Upper lobe of left lung (tissue), 6 donors: ENCODE results near the gene WNT11. TPM values are rescaled to one million over a fixed set of nuclear protein-coding genes. Genes with fewer than 3 reads are reported as not detected.

Experiments
- ATAC-seq, 2 donors: fragments of 200-7000 bp; cut with Tn5 transposase; one replicate each; pipeline ENCODE4 v1.9.1; 2022; ENCODE audit warnings: mild to moderate bottlenecking in 2 of 2, moderate library complexity in 2 of 2; ENCODE audit not compliant: low FRiP score in 2 of 2
- DNase-seq, 2 donors: peaks; one replicate each; pipeline ENCODE4 v3.0.0-alpha.2; 2019 to 2020
- H3K27ac ChIP-seq, 4 donors: fragments of 200-600 bp; sonication (generic); one replicate each; pipeline ENCODE4 v1.5.1; 2016 to 2019
- H3K27me3 ChIP-seq, 4 donors: fragments of 200-600 bp; sonication (generic); one replicate each; pipeline ENCODE4 v1.5.1; 2017 to 2019
- H3K36me3 ChIP-seq, 4 donors: fragments of 200-600 bp; sonication (generic); one replicate each; pipeline ENCODE4 v1.5.1; 2016 to 2019
- H3K4me1 ChIP-seq, 4 donors: fragments of 200-600 bp; sonication (generic); one replicate each; pipeline ENCODE4 v1.5.1; 2018 to 2019
- H3K4me3 ChIP-seq, 4 donors: fragments of 200-600 bp; sonication (generic); one replicate each; pipeline ENCODE4 v1.5.1; 2017 to 2019; ENCODE audit warnings: mild to moderate bottlenecking in 2 of 4, moderate library complexity in 1 of 4
- H3K9me3 ChIP-seq, 4 donors: fragments of 200-600 bp; sonication (generic); one replicate each; pipeline ENCODE4 v1.5.1; 2018 to 2019
- CTCF ChIP-seq, 6 experiments: fragments of 450-650 bp in 4 of 6; fragments of 200-600 bp in 2 of 6; sonication (generic) in 2 of 6; IDR thresholded peaks; one replicate each; pipeline ENCODE4 v1.5.1; 2016 to 2019; ENCODE audit warnings: antibody characterized with exemption in 6 of 6
- EP300 ChIP-seq, 4 donors: sonication (generic); formaldehyde crosslinking; IDR thresholded peaks; one replicate each; pipeline ENCODE4 v1.5.1; 2017; ENCODE audit warnings: antibody characterized with exemption in 4 of 4, control low read depth in 2 of 4
- POLR2A ChIP-seq, 4 donors: fragments of 450-650 bp; IDR thresholded peaks; one replicate each; pipeline ENCODE4 v1.5.1; 2016 to 2017; ENCODE audit warnings: antibody characterized with exemption in 4 of 4, mild to moderate bottlenecking in 2 of 4
- POLR2AphosphoS5 ChIP-seq, 2 donors: sonication (generic); formaldehyde crosslinking; IDR thresholded peaks; one replicate each; pipeline ENCODE4 v1.5.1; 2017; ENCODE audit warnings: antibody characterized with exemption in 2 of 2
- WGBS, 2 donors: methylation state at CpG; one replicate each; pipeline ENCODE4 v1.1.5; 2017 to 2018; 5-methylcytosine and 5-hydroxymethylcytosine counted together
- total RNA-seq, 6 donors: library from RNA; depleted of rRNA in 4 of 6; stranded (reverse); fragments of >200 nt in 4 of 6; gene quantifications; one replicate each; pipeline versions ENCODE4 v1.1.0 to v1.2.1, GENCODE V29; 2016 to 2021
- donor health status: DM: no; HTN: no; CAD: no; lungs with moderate emphysema.
- donor health status: DM: no; HTN: yes; CAD: no; lungs with severe emphysema.

Gene WNT11
- total RNA-seq, 6 donors from 2014 or later = 1.7 to 12.9 (median 4.1) TPM

GRCh38 chr11:76209973-76210930 lies 4.0 kb upstream of the WNT11 start:
- WGBS, 2 donors = 1 to 2% methylated on average over 18 to 31 of the region's 111 CpGs
- Histone ChIP-seq H3K9me3 (no peaks in the 10 kb centered on the region), H3K27ac (peak overlapping the region in 2 of 4 donors; percentile 35 to 63), H3K27me3 (peaks cover 0 to 39% (median 18%) of the 10 kb centered on the region in 4 donors), H3K4me1 (peaks cover 51 to 60% (median 59%) of the 10 kb centered on the region in 4 donors), H3K4me3 (peak overlapping the region; percentile 34 to 60 (median 50)), H3K36me3 (no peaks in the 10 kb centered on the region)
- peak; percentile 51 to 92 for DNase-seq
- TF ChIP-seq POLR2AphosphoS5 (IDR thresholded peaks at IDR 0.05) = peak in 1 of 2 donors; percentile 59
- TF ChIP-seq CTCF (IDR thresholded peaks at IDR 0.05) = no peak
- peak in 2 of 4 donors; percentile 26 to 44 for TF ChIP-seq POLR2A (IDR thresholded peaks at IDR 0.05)
- no peak for TF ChIP-seq EP300 (IDR thresholded peaks at IDR 0.05)
- peak in 1 of 2 donors; percentile 60 for ATAC-seq

- Histone ChIP-seq H3K4me3 (peak overlapping the region; percentile 43 to 60 (median 50)), H3K9me3 (no peaks in the 10 kb centered on the region), H3K4me1 (peaks cover 51 to 60% (median 59%) of the 10 kb centered on the region in 4 donors), H3K36me3 (no peaks in the 10 kb centered on the region), H3K27me3 (peaks cover 0 to 41% (median 18%) of the 10 kb centered on the region in 4 donors), H3K27ac (peak overlapping the region in 2 of 4 donors; percentile 18 to 38)
- TF ChIP-seq EP300 (IDR thresholded peaks at IDR 0.05) (no peak), POLR2A (IDR thresholded peaks at IDR 0.05) (no peak), POLR2AphosphoS5 (IDR thresholded peaks at IDR 0.05) (no peak), CTCF (IDR thresholded peaks at IDR 0.05) (no peak)
- ATAC-seq (no peak), DNase-seq (peak in 1 of 2 donors; percentile 91)
- WGBS, 2 donors = 0 to 2% methylated on average over 2 to 40 of the region's 61 CpGs
Observed at GRCh38 chr11:76209375-76209972, 3.2 kb upstream of the WNT11 start.

GRCh38 chr11:76208438-76209374 lies 2.4 kb upstream of the WNT11 start:
- WGBS, 2 donors = 0% methylated on average over 7 to 20 of the region's 79 CpGs
- Histone ChIP-seq H3K27ac (peak overlapping the region in 2 of 4 donors; percentile 18 to 38), H3K9me3 (no peaks in the 10 kb centered on the region), H3K36me3 (no peaks in the 10 kb centered on the region), H3K4me1 (peaks cover 51 to 60% (median 59%) of the 10 kb centered on the region in 4 donors), H3K4me3 (peak overlapping the region; percentile 43 to 60 (median 50)), H3K27me3 (peaks cover 0 to 41% (median 18%) of the 10 kb centered on the region in 4 donors)
- TF ChIP-seq EP300 (IDR thresholded peaks at IDR 0.05) (no peak), CTCF (IDR thresholded peaks at IDR 0.05) (peak; percentile 75 to 94 (median 88)), POLR2AphosphoS5 (IDR thresholded peaks at IDR 0.05) (no peak), POLR2A (IDR thresholded peaks at IDR 0.05) (no peak)
- peak; percentile 77 to 95 for DNase-seq
- peak; percentile 71 for ATAC-seq

GRCh38 chr11:76207642-76208401 lies 1.5 kb upstream of the WNT11 start:
- TF ChIP-seq CTCF (IDR thresholded peaks at IDR 0.05) = peak; percentile 92 to 98 (median 96)
- TF ChIP-seq POLR2A (IDR thresholded peaks at IDR 0.05) = no peak
- TF ChIP-seq POLR2AphosphoS5 (IDR thresholded peaks at IDR 0.05) = no peak
- H3K9me3 ChIP-seq = no peaks in the 10 kb centered on the region
- H3K27me3 ChIP-seq = peaks cover 0 to 41% (median 18%) of the 10 kb centered on the region in 4 donors
- peak overlapping the region in 1 of 4 donors; percentile 17 for H3K27ac ChIP-seq
- 2 to 3% methylated on average over 23 to 54 of the region's 55 CpGs for WGBS, 2 donors
- H3K4me1 ChIP-seq = peaks cover 51 to 60% (median 59%) of the 10 kb centered on the region in 4 donors
- peak; percentile 90 to 92 for ATAC-seq
- peak; percentile 76 to 97 for DNase-seq
- H3K36me3 ChIP-seq = no peaks in the 10 kb centered on the region
- peak overlapping the region; percentile 43 to 60 (median 50) for H3K4me3 ChIP-seq
